ENCODE data around the gene NEBL. TPM values are rescaled to one million over a fixed set of nuclear protein-coding genes. Genes with fewer than 3 reads are reported as not detected.

The NEBL gene
- total RNA-seq, 2 experiments from 2014 or later, result 0.07 to 0.34 TPM

- ChIA-PET CTCF (no interaction called here), POLR2A (no interaction called here)
- H3K27ac Mint-ChIP-seq, result no peak overlapping the region
- no peaks in the 10 kb centered on the region for H3K4me1 Mint-ChIP-seq (ENCODE audit: low read depth)
- no peak for DNase-seq
- no peaks in the 10 kb centered on the region for H3K9me3 Mint-ChIP-seq
- no peaks in the 10 kb centered on the region for H3K36me3 Mint-ChIP-seq (ENCODE audit: low read depth)
- intact Hi-C loops (cut with micrococcal nuclease), result loop anchor here (10.0 kb wide), 1 partner anchor 412 kb away; no protein-coding TSS in a partner anchor
- no peak overlapping the region for H3K4me3 Mint-ChIP-seq
- no peaks in the 10 kb centered on the region for H3K27me3 Mint-ChIP-seq
- TF ChIP-seq CTCF (IDR thresholded peaks at IDR 0.05), result no peak
- ATAC-seq, result no peak
Measured at GRCh38 chr10:20853276-20853675, 43.8 kb downstream of the NEBL start.

GRCh38 chr10:20852303-20852702 lies 44.8 kb downstream of the NEBL start:
- no peaks in the 10 kb centered on the region for H3K27me3 Mint-ChIP-seq
- H3K4me3 Mint-ChIP-seq, result no peak overlapping the region
- no peak for TF ChIP-seq CTCF (IDR thresholded peaks at IDR 0.05)
- ChIA-PET CTCF (no interaction called here), POLR2A (no interaction called here)
- no peaks in the 10 kb centered on the region for H3K36me3 Mint-ChIP-seq (ENCODE audit: low read depth)
- no peak overlapping the region for H3K27ac Mint-ChIP-seq
- no peaks in the 10 kb centered on the region for H3K9me3 Mint-ChIP-seq
- intact Hi-C loops (cut with micrococcal nuclease), result loop anchor here (10.0 kb wide), 1 partner anchor 412 kb away; no protein-coding TSS in a partner anchor
- H3K4me1 Mint-ChIP-seq (ENCODE audit: low read depth), result no peaks in the 10 kb centered on the region
- no peak for ATAC-seq
- DNase-seq, result no peak

GRCh38 chr10:20847512-20847911 lies 49.6 kb downstream of the NEBL start:
- ATAC-seq (no peak), DNase-seq (no peak)
- H3K4me1 Mint-ChIP-seq (ENCODE audit: low read depth), result no peaks in the 10 kb centered on the region
- no peak overlapping the region for H3K27ac Mint-ChIP-seq
- CTCF ChIA-PET, result no interaction called here
- no peak overlapping the region for H3K4me3 Mint-ChIP-seq
- no peak for TF ChIP-seq CTCF (IDR thresholded peaks at IDR 0.05)
- intact Hi-C loops (cut with micrococcal nuclease), result no loop called here
- POLR2A ChIA-PET, result no interaction called here
- H3K9me3 Mint-ChIP-seq, result peaks cover 3% of the 10 kb centered on the region
- H3K27me3 Mint-ChIP-seq, result no peaks in the 10 kb centered on the region
- H3K36me3 Mint-ChIP-seq (ENCODE audit: low read depth), result no peaks in the 10 kb centered on the region

- H3K27me3 Mint-ChIP-seq, result no peaks in the 10 kb centered on the region
- no peaks in the 10 kb centered on the region for H3K36me3 Mint-ChIP-seq (ENCODE audit: low read depth)
- no peak for DNase-seq
- CTCF ChIA-PET, result no interaction called here
- POLR2A ChIA-PET, result no interaction called here
- H3K4me3 Mint-ChIP-seq, result no peak overlapping the region
- H3K9me3 Mint-ChIP-seq, result peaks cover 3% of the 10 kb centered on the region
- ATAC-seq, result no peak
- TF ChIP-seq CTCF (IDR thresholded peaks at IDR 0.05), result no peak
- no peaks in the 10 kb centered on the region for H3K4me1 Mint-ChIP-seq (ENCODE audit: low read depth)
- no peak overlapping the region for H3K27ac Mint-ChIP-seq
- intact Hi-C loops (cut with micrococcal nuclease), result no loop called here
Measured at GRCh38 chr10:20846263-20846662, 50.8 kb downstream of the NEBL start.

GRCh38 chr10:20841419-20841818 lies 55.7 kb downstream of the NEBL start:
- H3K4me3 Mint-ChIP-seq, result no peak overlapping the region
- CTCF ChIA-PET, result no interaction called here
- intact Hi-C loops (cut with micrococcal nuclease), result no loop called here
- POLR2A ChIA-PET, result interaction anchor here (0.9 kb wide), 1 partner anchor 9 kb away, joined by 4 read pairs; no protein-coding TSS in a partner anchor
- DNase-seq (no peak), ATAC-seq (no peak)
- H3K9me3 Mint-ChIP-seq, result peaks cover 7% of the 10 kb centered on the region
- no peak for TF ChIP-seq CTCF (IDR thresholded peaks at IDR 0.05)
- no peak overlapping the region for H3K27ac Mint-ChIP-seq
- H3K4me1 Mint-ChIP-seq (ENCODE audit: low read depth), result no peaks in the 10 kb centered on the region
- no peaks in the 10 kb centered on the region for H3K36me3 Mint-ChIP-seq (ENCODE audit: low read depth)
- no peaks in the 10 kb centered on the region for H3K27me3 Mint-ChIP-seq
